Cardiac muscle cell (in vitro differentiated cells and primary cell): ENCODE results near the gene CSK. TPM values are rescaled to one million over a fixed set of nuclear protein-coding genes. Genes with fewer than 3 reads are reported as not detected.

Source experiments
- DNase-seq, 2 donors: peaks; one replicate each; pipeline versions ENCODE4 v3.0.0 to v3.0.0-alpha.2; 2010 to 2017; ENCODE audit warnings: low read depth in 1 of 2, low spot score in 1 of 2
- H3K27ac ChIP-seq: fragments of 200-600 bp; sonication (generic); 2 replicates; pipeline ENCODE4 v1.5.1; 2016
- H3K27me3 ChIP-seq: fragments of 200-600 bp; sonication (generic); 2 replicates; pipeline ENCODE4 v1.6.0; 2016; ENCODE audit warnings: control low read depth
- H3K36me3 ChIP-seq: fragments of 200-600 bp; sonication (generic); 2 replicates; pipeline ENCODE4 v1.5.1; 2016; ENCODE audit warnings: control low read depth
- H3K4me1 ChIP-seq: fragments of 200-600 bp; sonication (generic); 2 replicates; pipeline ENCODE4 v1.8.1; 2017; ENCODE audit warnings: low read depth, mild to moderate bottlenecking, mixed run types
- H3K4me3 ChIP-seq: fragments of 200-600 bp; sonication (generic); 2 replicates; pipeline ENCODE4 v1.5.1; 2016; ENCODE audit warnings: mild to moderate bottlenecking
- H3K9me3 ChIP-seq: fragments of 200-600 bp; sonication (generic); 2 replicates; pipeline ENCODE4 v1.5.1; 2017; ENCODE audit warnings: low read depth, mild to moderate bottlenecking, control low read depth
- polyA plus RNA-seq: library from polyadenylated mRNA; unstranded; fragments of >200 nt; fragmentation: Nextera tagmentation; extraction: Ambion mirVana; gene quantifications from 2 replicates; pipeline ENCODE4 v1.2.1, GENCODE V29; 2016
- total RNA-seq: library from RNA; depleted of rRNA; stranded (reverse); fragments of >200 nt; gene quantifications from 2 replicates; pipeline ENCODE4 v1.2.3, GENCODE V29; 2016
- TF ChIP-seq, protein P1 (sequence below): IDR thresholded peaks from 2 replicates; pipeline ENCODE4 v1.5.1; 2012; ENCODE audit warnings: low read depth, mild to moderate bottlenecking, low read length

The CSK gene
- total and polyA plus RNA-seq, 2 experiments from 2014 or later, result 26.2 to 43.1 TPM

DNA sequence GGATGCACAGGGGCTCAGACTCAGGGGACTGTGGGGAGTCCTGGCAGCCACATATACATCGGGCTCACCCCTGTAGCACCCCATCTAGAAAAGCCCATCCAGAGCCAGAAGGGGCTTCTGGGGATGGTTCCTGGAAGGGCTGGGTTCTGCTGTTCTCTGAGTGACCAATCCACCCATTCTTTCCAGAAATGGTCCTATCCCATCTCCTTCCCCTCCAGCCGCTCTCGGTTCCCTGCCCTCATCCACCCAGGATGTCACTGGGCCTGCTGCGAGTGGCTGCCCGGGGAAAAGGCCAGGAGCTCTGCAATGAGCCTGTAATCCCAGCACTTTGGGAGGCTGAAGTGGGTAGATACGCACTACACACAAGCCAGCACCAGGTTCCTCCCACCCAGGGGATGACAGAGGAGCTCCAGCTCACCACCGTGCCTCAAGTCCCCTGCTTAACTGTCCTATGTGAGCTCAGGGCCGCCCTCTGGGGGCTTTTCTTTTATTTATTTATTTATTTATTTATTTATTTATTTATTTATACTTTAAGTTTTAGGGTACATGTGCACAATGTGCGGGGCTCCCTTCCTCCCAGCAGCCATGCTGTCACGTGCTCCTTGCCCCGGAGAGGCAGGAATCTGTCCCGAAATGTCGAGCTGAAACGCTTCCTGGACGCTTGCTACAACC, 13.6 kb upstream of the CSK start:
- no peak for DNase-seq
- no peak overlapping the region for H3K4me3 ChIP-seq
- no peaks in the 10 kb centered on the region for H3K4me1 ChIP-seq
- TF ChIP-seq, protein P1, sequence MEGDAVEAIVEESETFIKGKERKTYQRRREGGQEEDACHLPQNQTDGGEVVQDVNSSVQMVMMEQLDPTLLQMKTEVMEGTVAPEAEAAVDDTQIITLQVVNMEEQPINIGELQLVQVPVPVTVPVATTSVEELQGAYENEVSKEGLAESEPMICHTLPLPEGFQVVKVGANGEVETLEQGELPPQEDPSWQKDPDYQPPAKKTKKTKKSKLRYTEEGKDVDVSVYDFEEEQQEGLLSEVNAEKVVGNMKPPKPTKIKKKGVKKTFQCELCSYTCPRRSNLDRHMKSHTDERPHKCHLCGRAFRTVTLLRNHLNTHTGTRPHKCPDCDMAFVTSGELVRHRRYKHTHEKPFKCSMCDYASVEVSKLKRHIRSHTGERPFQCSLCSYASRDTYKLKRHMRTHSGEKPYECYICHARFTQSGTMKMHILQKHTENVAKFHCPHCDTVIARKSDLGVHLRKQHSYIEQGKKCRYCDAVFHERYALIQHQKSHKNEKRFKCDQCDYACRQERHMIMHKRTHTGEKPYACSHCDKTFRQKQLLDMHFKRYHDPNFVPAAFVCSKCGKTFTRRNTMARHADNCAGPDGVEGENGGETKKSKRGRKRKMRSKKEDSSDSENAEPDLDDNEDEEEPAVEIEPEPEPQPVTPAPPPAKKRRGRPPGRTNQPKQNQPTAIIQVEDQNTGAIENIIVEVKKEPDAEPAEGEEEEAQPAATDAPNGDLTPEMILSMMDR, result no peak
- H3K36me3 ChIP-seq, result no peaks in the 10 kb centered on the region
- no peak overlapping the region for H3K27ac ChIP-seq
- no peaks in the 10 kb centered on the region for H3K27me3 ChIP-seq
- no peaks in the 10 kb centered on the region for H3K9me3 ChIP-seq

DNA sequence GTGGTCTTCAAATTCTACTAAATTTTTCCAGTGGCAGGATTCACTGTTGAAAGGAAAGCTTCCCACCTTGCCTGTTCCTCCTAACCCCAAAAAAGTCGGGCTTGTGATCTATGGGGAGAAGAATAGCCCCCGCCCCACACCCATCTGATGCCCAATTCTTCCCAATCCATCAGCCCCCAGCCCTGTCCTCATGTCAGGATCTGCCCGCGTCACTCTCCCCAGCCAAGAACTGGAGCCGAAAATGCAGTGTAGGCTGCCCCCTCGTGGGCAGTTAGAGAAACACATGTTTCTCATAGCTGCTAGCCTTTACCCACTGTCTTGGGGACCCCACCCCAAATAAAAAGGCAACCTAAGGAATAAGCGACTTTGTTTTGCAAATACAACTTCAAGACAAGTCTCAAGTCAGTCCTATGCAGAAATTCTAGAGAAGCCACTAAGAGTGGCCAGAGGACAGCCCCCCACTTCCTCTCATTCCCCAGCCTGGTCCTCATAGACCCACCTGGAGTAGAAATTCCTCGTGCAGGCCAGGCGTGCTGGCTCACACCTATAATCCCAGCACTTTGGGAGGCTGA, 13.0 kb upstream of the CSK start:
- H3K9me3 ChIP-seq, result no peaks in the 10 kb centered on the region
- TF ChIP-seq, protein P1, result peak; percentile 72
- H3K4me3 ChIP-seq, result no peak overlapping the region
- H3K27me3 ChIP-seq, result no peaks in the 10 kb centered on the region
- H3K36me3 ChIP-seq, result no peaks in the 10 kb centered on the region
- H3K4me1 ChIP-seq, result no peaks in the 10 kb centered on the region
- DNase-seq, result peak; percentile 62 to 79
- no peak overlapping the region for H3K27ac ChIP-seq

DNA sequence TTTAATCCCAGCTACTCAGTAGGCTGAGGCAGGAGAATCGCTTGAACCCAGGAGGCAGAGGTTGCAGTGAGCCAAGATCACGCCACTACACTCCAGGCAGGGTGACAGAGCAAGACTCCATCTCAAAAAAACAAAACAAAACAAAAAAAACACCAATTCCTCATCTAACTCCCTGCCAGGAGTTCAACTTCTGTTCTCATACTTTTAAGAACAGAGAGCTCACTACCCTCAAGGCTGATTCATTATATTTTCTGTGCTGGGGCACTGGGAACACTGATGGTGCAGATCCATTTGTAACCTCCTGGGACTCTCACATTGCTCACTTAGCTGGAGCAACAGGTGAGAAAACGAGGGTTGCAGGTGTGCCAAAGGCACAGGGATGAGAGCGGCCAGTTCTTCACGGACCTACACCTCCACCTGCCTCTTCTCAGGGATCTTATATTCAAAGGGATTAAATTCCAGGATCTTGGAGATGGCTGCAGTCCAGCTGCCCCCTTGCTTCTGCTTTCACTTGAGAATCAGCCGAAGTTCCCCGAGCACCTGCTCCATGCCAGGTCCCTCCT, 12.3 kb upstream of the CSK start:
- Histone ChIP-seq H3K4me3 (no peak overlapping the region), H3K27ac (no peak overlapping the region), H3K9me3 (no peaks in the 10 kb centered on the region), H3K4me1 (no peaks in the 10 kb centered on the region), H3K27me3 (no peaks in the 10 kb centered on the region), H3K36me3 (no peaks in the 10 kb centered on the region)
- TF ChIP-seq, protein P1, result no peak
- no peak for DNase-seq

DNA sequence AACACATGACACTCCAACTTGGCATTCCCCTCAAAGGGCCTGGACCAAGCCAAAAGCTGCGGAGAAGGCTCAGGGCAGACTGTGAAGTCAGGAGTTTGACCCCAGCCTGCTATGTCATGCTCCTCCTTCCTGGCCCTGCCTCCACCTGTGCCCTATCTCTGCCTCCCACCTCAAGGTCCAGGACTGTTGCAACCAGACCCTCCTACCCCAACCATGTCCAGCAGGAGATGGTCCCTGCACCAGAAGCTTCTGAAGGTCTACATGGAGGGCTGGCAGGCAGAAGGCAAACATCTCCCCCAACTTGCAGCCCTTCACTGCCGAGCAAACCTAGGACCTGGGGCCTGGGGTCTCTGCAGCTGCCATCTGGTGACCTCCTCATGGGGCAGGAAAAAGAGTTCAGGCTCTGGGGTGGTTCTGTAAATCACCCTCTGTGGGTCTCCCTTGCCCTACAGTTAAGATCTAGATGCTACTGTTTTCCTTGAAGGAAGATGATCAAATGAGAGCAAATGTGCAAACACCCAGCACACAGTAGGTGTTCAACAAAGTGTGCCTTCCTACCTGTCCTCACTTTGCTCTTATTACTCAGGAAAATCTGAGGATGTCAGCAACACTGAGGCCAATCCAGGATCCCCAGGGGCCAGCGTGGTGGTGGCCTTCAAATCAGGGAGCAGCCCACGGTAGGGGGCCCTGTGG, 11.5 kb upstream of the CSK start:
- Histone ChIP-seq H3K27ac (no peak overlapping the region), H3K4me1 (no peaks in the 10 kb centered on the region), H3K4me3 (no peak overlapping the region), H3K9me3 (no peaks in the 10 kb centered on the region), H3K36me3 (no peaks in the 10 kb centered on the region), H3K27me3 (no peaks in the 10 kb centered on the region)
- TF ChIP-seq, protein P1, result no peak
- no peak for DNase-seq

DNA sequence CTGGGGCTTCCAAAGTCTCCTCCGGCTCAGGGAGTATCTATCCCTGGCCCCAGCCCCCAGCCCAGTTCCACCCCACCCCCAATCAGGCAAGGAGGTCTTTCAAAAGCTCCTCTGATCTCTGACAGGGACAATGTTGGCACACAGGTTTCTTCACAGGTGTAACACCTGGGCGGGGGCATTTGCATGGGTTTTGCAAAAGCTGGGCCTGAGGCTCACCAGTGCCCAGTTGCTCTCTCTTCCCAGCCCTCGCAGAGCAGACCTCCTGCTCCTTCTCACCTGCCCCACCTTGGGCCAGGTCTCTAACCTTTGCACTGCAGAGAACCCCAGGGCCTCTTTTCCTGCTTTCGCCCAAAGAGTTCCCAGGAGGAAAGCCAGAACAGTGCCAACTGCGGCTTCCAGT, 8.6 kb upstream of the CSK start:
- Histone ChIP-seq H3K4me3 (no peak overlapping the region), H3K9me3 (no peaks in the 10 kb centered on the region), H3K36me3 (no peaks in the 10 kb centered on the region), H3K27me3 (no peaks in the 10 kb centered on the region), H3K4me1 (peaks cover 18% of the 10 kb centered on the region), H3K27ac (no peak overlapping the region)
- TF ChIP-seq, protein P1, result no peak
- no peak for DNase-seq
